NCI-H774 (cell line): ENCODE data around the gene FKBP1A.
A peak's percentile ranks its signal among the peaks of the same experiment; 100 is the strongest.
"Not testable (repeated sequence)": the region's sequence is repeated elsewhere in the genome, so short reads cannot be mapped to it uniquely, and the experiment has no call there.

Experiments
- DNase-seq: peaks from one replicate; lab custom pipeline; 2025; lab: John Stamatoyannopoulos, UW

The FKBP1A gene

DNA sequence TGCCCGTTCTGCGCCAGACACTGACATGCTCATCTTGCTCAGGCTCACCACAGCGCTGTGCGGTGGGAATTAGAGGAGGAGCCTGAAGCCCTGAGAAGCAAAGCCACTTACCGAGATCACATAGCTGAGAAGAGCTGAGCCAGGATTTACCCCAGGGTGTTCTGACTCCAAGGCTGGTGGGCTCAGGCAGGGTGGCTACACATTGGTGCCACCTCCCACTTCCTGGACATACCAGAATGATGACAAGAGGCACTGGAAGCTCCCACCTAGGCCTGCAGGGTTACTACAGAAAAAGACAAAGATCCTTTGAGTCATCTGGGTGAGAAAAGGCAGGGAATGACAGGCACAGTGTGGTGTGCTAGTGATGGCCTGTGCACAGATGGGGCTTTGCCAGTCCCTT lies 24.4 kb upstream of the FKBP1A start:
- DNase-seq = no peak

DNA sequence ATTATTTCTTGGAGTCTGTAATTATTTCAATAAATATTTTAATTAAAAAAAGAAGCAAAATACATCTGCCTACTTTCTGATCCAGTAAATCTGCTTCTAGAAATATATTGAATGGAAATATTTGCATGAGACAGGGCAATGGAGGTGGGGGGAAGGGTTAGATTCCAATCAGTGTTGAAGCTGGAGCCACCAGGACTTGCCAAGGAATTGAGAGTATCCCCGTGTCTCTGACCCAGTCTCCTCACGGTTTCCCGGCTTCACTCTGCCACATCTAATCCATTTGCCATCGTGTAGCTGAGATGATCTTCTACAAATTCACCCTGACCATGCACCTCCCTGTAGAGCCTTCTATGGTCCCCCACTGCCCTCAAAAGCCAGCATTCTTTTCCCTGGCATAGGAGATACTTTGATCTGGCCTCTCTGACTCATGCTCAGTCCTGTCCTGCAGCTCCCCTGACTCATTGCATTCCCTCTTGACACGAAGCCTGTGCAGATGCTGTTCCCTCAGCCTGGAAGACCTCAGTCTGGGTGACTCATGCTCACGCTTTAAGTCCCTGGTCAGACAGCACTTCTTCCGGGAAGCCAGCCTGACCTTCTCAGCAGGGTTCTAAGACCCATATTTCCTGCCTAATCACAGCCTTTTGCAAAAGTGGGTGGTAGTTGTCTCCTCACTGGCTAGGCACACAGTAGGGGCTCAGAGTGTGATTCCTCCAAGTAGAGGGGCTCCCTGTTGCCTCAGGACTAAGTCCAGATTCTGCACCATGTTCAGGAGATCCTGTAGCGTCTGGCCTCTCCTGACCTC lies 23.0 kb upstream of the FKBP1A start:
- no peak for DNase-seq

DNA sequence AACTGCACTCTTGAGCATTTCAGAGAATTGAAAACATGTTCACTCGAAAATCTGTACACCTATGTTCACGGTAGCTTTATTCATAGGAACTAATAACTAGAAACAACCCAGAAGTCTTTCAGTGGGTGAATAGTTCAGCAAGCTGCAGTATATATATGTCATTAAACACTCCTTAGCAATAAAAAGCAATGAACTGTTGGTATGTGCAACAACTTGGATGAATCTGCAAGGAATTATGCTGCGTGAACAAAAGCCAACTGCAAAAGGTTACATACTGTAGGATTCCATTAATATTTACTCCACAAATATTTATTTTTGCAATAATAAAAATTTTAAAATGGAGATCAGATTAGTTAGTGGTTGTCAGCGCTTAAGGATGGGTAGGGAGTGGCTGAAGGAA lies 22.1 kb upstream of the FKBP1A start:
- no peak for DNase-seq

DNA sequence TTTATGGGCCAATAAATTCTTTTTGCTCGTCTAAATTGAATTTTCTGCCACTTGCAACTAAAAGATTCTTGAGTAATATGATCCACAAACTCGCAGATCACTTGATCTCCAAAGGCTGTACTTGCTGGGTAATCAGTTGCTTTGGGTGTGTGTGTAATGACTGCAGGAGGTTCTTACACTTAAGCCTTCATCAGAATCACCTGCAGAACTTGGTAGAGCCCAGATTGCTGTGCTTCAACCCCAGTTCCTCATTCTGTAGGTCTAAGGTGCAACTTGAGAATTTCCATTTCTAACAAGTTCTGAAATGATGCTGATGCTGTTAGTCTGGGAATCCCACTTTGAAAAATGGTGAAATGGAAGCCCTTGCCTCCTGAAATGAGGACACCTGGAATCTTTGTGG lies 12.9 kb upstream of the FKBP1A start:
- DNase-seq = no peak

DNA sequence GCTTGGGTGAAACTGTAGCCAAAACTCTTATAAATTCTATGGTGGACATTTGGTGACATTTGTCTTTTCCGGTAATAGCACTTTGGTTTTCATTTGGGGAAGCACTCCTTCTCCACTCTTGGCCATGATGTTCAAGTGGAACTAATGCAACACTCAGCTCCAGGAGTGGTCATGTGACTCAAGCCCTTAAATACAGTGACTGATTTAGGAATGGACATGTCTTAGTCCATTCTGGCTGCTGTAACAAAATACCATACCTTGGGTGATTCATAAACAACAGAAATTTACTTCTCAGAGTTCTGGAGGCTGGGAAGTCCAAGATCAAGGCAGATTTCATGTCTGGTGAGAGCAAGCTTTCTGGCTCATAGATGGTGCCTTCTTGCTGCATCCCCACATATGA lies 10.8 kb upstream of the FKBP1A start:
- DNase-seq = no peak

DNA sequence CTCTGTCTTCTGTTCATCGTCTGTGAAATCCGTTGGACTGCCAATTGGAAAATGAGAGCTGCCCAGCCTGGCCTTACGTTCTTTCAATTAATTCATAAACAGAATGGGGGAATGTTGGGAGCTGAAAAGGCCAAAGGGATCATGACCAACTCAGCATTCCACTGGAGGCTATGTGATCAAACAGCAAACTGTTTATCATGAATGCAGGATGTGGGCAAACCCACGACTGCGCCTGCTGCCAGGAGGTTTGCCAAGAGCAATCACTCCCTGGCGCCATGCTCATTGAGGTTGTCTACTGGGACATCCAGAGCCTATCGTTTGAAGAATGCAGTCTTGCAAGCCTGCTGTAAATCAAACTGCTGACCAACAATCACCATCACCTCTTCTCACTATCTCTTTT lies 9.3 kb upstream of the FKBP1A start:
- DNase-seq = no peak

DNA sequence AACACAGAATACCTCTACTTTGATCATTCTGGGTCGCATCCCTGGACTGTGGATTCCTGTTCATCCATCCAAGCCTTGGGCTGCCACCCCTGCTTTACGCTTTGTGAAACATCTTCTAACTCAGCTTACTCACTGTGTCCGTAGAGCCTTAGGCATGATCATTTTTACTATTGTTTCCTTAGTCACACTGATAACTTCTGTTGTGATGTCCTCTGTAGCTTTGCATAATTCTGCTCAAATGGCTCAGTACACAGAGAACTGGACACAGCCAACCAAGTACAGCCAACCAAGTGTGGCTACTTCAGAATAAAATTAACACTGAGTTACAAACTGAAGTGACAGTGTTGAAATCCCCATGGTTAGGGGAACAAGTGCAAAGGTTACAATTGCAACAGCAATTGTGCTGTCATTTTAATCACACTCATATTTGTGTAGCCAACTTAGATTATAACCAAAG lies 8.6 kb upstream of the FKBP1A start:
- DNase-seq = no peak

DNA sequence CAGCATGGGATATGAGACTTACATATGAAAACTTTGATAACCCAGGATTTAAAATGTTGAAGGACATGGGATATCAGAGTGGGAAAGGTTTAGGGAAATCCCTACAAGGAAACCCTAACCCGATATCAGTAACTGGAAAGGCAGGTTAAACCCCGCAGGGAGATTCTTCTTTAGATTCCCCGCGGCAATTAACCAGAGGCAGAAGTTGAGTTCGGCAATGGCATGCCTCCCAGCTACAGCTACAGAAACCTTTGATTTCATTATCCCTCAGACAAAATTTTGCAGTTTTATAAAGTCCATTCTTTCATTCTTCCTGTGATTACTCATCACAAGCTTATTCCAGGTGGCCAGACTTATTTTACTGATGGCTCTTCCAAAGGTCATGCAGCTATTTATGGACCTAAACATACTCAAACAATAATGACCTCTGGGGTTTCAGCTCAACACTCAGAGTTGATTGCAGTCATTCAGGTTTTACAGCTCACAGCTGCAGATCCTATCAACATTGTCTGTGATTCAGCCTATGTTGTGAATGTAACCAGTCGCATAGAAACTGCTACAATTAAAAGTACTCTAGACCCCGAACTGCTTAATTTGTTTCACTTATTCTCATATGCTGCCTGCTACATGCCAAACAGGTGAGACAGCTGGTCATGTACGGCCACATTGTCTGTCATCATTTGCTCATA lies 7.0 kb upstream of the FKBP1A start:
- peak; percentile 69 for DNase-seq

DNA sequence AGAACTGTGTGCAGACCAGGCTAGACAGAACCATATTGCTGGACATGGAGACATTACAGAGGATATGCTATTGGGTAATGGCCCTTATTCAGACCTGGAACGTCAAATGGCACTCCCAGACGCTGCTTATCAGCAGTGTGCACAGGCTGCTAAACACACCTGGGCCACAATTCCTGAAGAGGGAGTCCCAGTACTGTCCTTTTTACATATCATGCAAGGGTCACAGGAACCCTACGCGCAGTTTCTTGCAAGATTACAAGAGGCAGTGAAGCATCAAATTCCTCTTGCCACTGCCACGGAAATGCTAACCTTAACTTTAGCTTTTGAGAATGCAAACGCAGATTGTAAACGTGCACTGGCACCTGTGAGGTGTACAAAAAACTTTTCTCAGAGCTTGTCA lies 5.3 kb upstream of the FKBP1A start:
- not testable (repeated sequence) for DNase-seq

DNA sequence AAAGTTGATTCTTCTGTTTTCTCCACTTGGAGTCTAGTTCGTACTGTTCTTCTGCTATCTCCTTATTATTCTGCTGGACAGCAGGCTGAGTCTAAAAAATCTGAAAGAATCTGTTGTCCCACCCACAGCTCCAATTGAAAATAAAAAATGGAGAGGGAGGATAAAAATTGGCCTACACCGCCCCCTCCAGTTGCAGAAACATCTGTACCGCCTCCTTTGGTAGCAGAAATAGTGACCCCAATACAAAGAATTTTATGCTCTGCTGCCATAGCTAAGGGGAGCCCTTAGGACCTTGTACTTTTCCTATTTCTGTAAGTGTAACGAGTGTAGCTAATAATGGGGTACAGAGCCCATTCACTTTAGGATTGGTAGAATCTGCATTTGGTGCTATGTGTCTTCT lies 4.9 kb upstream of the FKBP1A start:
- DNase-seq = no peak

DNA sequence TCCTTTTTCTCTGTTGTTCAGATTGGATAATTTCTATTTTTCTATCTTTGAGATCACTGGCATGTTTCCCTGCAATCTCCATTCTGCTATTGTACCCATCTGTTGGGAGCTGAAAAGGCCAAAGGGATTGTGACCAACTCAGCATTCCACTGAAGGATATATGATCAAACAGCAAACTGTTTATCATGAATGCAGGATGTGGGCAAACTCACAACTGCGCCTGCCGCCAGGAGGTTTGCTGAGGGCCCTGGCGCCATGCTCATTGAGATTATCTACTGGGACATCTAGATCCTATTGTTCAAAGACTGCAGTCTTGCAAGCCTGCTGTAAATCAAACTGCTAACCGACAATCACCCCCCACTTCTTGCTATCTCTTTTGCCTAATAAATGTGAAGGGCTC lies 3.8 kb upstream of the FKBP1A start:
- no peak for DNase-seq

DNA sequence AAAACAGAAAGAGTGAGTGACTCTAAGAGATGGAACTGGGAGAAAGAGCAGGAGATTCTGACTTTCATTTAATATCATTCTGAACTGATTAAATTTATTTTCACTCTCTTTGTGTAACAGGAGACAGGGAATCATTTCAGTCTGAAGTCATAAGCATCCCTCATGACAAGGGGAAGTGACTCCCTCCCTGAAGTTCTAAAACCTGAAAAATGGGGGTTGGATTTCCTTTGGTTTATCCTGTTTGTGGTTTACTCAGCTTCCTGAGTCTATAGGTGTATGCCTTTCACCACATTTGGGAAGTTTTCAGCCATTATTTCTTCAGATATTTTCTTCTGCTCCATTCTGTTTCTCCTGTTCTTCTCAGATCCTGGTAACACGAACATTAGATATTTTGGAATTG lies 3.4 kb upstream of the FKBP1A start:
- no peak for DNase-seq

DNA sequence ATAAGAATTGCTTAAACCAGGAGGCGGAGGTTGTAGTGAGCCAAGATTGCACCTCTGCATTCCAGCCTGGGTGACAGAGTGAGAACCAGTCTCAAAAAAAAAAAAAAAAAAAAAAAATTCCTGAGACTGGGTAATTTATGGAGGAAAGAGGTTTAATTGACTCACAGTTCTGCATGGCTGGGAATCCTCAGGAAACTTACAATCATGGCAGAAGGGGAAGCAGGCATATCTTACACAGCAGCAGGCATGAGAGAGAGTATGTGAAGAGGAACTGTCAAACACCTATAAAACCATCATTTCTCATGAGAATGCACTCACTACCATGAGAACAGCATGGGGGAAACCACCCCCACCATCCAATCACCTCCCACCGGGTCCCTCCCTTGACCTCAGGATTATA lies 1.8 kb upstream of the FKBP1A start:
- DNase-seq = no peak

DNA sequence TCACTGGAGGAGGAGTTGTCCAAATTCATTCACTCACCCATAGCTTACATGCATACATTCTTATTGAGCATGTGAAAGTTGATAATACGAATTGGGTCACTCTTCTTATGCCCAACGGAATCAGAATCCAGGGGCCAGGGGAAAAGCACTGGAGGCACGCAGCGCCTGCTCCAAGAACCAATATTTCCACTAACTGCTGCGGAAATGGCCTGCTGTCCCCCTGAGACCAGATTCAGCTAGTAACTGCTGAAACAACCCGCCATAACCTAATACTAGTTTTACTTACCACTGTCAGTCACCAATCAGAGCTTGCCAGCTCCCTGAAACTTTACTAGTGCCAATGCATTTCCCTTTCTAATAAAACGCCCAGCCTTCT lies 641 bp upstream of the FKBP1A start:
- DNase-seq = no peak

DNA sequence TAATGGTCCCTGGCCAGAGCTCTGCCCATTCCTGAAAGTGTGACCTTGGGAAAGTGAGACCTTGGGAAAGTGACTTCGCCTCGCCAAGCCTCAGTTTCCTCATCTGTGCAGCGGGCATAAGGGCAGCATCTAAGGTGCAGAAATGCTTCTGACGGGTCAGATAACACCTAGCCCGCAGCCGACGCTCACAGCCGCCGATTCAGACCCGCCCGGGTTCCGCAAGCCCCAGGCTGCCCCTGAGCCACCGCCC lies 486 bp downstream of the FKBP1A start:
- DNase-seq = no peak

DNA sequence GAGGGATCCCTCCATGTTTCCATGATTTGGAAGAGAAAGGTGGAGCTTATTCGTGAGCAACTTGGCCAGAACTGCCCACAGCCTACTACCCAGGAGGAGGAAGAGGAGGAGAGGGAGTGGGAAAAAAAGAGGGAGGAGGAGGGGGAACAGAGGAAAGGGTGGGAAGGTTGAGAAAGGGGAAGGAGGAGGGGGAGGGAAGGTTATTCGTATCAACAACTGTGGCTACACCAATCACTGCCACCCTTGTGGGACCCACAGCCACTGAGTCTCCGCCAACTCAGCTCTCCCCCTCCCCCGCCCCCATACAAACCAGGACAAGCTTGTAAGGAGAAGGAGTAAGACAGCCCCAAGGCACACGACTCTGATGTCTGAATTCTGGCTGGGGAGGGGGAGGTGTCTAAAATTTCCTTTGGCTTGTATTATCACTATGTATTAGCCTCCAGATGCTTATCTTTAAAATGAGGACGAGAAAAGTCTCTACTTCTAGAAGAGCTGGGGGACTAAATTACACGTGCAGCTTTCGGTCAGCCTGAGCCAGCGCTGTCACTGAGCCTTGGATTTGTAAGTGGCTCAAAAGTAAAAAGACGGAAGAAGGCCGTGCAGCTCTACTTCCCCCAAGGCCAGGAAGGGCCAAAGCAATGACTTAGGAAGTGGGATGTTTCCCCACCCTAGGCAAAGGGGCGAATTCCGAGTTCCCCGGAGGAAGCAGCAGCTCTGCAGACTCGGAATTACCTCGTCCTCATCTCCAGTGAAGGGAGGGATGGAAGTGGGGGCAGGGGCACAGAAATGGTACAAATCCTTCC lies 1.0 kb downstream of the FKBP1A start:
- DNase-seq = no peak

DNA sequence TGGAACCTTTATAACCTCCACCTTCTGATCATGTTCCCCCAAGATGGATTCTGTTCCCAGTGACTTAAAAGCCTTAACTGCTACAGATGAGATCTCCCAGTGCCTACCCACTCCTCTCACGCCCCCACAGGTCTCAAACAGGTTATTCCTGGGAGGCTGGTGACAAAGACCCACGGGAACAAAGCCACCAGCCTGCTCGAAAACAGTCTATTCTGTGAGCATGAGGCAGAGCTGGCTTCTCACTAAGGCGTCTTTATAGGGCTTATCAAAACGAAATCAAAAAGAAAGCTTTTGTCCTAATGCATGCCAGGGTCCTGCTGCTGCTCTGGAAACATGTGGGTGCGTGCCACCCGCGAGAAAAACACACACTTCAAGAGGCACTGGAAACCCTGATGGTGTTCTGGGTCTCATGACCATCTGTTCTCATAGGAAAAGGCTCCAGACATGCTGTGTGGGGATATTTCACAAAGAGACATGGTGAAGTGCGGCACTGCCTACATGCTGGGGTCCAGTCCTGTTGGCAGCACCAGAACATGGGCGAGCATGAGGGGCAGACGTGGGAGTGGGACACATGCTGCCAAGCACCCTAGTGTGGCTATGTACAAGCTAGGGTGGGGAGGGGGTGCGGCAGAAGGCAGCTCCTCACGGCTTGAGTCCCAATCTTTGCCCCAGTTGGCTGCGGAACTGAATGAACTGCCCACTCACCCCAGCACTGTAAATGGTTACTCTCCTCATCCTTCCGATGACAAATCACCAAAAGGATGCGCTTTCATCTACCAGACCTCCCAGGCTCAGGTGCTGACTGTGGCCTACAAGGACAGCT lies 2.1 kb downstream of the FKBP1A start:
- DNase-seq = no peak

DNA sequence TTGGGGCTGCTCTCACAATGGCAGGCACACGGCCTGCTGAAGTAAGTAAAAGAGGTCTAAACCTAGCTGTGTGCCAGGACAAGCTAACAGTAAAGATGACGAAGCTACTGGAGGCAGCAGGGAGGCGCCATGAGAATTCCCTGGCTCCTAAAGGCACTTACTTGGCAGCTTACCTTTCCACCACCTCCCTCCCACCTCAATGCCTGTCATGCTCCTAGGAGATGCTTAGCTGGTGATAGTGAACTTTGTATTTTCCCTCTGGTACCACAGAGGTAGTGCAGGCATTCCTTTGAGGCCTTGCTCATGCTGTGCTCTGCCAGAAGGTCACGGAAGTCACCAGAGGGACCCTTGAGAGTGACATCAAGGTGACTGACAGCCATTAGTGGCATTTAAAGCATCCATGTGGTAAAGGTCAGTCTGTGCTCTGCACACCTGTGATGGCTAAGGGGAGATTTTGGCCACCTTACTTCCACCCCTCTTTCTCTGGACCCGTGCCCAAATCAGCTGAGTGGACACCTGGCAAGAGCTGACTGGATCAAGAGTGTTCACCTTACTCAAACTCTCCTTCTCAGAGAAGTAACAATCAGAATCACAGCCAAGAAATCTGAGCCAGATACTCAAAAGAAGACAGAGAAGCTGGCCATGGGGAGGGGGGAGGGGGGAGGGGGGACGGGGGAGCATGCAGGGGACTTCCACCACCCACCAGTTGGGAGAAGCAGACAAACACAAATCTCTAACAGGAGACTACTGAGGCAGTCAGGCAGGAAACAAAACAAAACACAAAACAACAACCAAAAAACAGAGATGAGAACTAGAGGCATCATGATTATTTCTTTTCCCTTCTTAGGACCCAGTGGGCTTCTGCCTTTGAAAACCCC lies 2.9 kb downstream of the FKBP1A start:
- DNase-seq = no peak

DNA sequence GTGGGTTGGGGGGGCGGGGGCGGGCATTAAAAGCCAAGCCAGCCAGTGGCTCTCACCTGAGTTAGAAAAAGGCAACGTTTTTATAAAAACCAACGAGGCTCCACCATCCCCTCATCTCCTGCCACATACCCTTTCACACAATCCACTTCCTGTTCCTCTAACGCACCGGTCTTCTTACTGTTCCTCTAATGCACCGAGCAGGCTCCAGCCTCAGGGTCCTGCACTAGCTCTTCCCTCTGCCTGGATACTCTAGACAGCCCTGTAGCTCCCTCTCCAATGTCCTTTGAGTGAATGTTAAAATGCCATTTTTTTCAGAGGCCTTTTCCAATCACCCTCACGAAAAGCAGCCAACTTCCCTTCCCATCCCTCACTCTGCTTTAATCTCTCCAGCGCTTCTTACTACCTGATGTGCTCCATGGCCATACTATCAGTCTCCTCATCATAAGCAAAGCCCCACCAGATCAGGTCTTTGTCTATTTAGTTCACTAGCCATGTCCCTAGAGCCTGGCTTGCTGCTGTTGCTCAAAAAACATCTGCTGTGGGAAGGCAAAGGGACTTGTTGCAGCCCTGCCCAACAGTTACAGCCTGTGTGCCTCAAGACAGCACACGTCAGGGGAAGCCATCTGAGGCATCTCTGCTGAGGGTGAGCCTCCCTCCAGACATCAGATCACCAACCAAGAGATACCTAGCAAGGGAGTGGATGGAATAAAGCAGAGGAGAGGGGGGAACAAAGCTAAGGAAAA lies 3.9 kb downstream of the FKBP1A start:
- no peak for DNase-seq

DNA sequence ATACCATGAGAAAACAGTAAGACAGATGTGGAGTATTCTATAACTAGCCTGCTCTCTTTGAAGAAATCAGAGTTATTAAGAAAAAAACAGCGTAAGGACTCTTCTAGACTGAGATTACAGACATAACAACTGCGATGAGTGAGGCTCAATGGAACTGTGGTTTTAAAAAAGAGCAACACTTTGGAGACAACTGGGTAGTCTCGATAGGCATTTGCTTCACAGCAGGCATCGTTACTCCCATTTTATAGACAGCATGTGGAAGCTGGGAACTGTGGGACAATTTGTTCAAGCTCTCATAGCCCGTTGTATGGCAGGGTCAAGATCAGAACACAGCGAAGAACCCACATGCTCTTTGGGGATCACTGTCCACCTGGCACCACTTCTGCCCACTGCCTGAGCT lies 4.6 kb downstream of the FKBP1A start:
- no peak for DNase-seq

DNA sequence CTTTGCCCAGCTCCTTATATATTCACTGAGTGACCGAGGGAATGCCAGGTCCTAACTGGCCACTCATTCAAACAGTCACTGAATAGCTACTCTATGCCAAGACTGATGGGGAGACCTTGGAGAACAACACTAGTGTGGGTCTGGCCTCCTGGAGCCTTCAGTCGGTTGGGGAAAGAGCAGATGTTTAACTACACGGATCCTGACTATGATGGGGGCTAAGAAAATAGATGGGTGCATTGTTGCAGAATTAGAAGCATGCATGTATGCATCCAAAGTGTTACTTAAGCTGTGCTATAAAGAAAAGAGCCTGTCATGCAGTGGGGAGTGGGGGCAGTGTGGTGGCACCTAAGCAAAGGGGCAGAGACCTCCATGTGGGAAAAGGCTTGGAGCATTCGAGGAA lies 6.5 kb downstream of the FKBP1A start:
- DNase-seq = no peak
